ENCODE data around the gene TMEM106C. TPM values are rescaled to one million over a fixed set of nuclear protein-coding genes. Genes with fewer than 3 reads are reported as not detected.

TMEM106C gene
- total and polyA plus RNA-seq, 10 of the 15 experiments (the other 5 are each of a cell fraction or from before 2014, with no cell fraction given) = 90.2 to 280 (median 161) TPM

DNA sequence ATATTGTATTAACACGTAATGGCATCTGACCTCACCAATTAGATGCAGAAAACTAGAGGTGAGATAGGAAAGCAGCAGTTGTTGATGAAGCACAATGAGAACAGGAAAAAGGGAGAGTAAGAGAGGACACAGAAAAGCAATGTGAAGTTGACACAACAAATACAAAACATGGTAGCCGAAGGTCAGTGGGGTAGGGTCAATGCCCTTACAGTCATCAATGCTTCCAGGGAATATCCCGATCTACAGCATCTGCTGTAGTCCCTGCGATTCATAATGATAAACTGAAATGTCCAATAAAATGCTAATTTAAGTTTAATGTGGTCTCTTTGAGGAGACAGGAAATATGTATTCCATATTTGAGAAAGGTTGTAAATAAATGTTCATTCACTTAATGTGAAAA lies 43.8 kb downstream of the TMEM106C start:
- 57% methylated on average over 4 of the region's 4 CpGs for WGBS (ENCODE audit: insufficient coverage, insufficient replicate concordance, low lambda C conversion rate, missing lambda C conversion rate)
- H4K20me1 ChIP-seq (ENCODE audit: control insufficient read depth, insufficient read depth) = no peaks in the 10 kb centered on the region
- no peaks in the 10 kb centered on the region for H3K79me2 ChIP-seq (ENCODE audit: control insufficient read depth, insufficient read depth, low read length)
- RAD21 ChIA-PET (ENCODE audit: unreplicated experiment) = no interaction called here
- H3K27ac ChIP-seq (ENCODE audit: control insufficient read depth, insufficient read depth) = no peak overlapping the region
- ATAC-seq = no peak
- TF ChIP-seq, protein P1, sequence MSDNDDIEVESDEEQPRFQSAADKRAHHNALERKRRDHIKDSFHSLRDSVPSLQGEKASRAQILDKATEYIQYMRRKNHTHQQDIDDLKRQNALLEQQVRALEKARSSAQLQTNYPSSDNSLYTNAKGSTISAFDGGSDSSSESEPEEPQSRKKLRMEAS (IDR thresholded peaks at IDR 0.05; ENCODE audit: low read depth, low read length) = no peak
- TF ChIP-seq ASH2L (IDR thresholded peaks at IDR 0.05; ENCODE audit: borderline replicate concordance, low read depth) = no peak
- no peak for TF ChIP-seq CBX3 (IDR thresholded peaks at IDR 0.05; ENCODE audit: borderline replicate concordance, low read depth)
- TF ChIP-seq CEBPB (IDR thresholded peaks at IDR 0.05; ENCODE audit: borderline replicate concordance in 1 of 2, low read depth in 2 of 2, low read length in 2 of 2) = no peak
- no peak for TF ChIP-seq SMARCA5 (IDR thresholded peaks at IDR 0.05)
- no peak for TF ChIP-seq SIN3A (IDR thresholded peaks at IDR 0.05; ENCODE audit: low read depth, low read length)
- POLR2A ChIA-PET = no interaction called here
- H3K4me2 ChIP-seq (ENCODE audit: control insufficient read depth, insufficient read depth) = no peak overlapping the region
- no peaks in the 10 kb centered on the region for H3K4me1 ChIP-seq (ENCODE audit: control insufficient read depth, insufficient read depth, low read length)
- no peaks in the 10 kb centered on the region for H3K36me3 ChIP-seq (ENCODE audit: control insufficient read depth in 2 of 2, insufficient read depth in 2 of 2, low read length in 1 of 2)
- no peak for DNase-seq (ENCODE audit: low read depth, low spot score)
- CTCF ChIA-PET = interaction anchor here (1.5 kb wide), 1 partner anchor 191 kb away, joined by 3 read pairs; no protein-coding TSS in a partner anchor
- SMC1A ChIA-PET (ENCODE audit: uncharacterized antibody, unreplicated experiment) = no interaction called here
- no TSS peak for BruUV-seq (replicated peaks)
- no peak for FAIRE-seq
- H3K27me3 ChIP-seq (replicated peaks in 1 of 2; ENCODE audit: control insufficient read depth in 2 of 2, insufficient read depth in 2 of 2, low read length in 1 of 2) = peaks cover 18 to 22% of the 10 kb centered on the region in 2 experiments
- no peak overlapping the region for H3K4me3 ChIP-seq
- H3K9ac ChIP-seq (ENCODE audit: control insufficient read depth, insufficient read depth, low read length) = no peak overlapping the region
- in situ Hi-C loops (cut with MboI) = no loop called here
- no peak overlapping the region for H2AFZ ChIP-seq (ENCODE audit: control insufficient read depth, low read depth, low read length)
- H3K9me3 ChIP-seq (replicated peaks; ENCODE audit: control insufficient read depth, insufficient read depth, low read length) = no peaks in the 10 kb centered on the region
- intact Hi-C loops (cut with micrococcal nuclease; ENCODE audit: unreplicated experiment) = no loop called here

DNA sequence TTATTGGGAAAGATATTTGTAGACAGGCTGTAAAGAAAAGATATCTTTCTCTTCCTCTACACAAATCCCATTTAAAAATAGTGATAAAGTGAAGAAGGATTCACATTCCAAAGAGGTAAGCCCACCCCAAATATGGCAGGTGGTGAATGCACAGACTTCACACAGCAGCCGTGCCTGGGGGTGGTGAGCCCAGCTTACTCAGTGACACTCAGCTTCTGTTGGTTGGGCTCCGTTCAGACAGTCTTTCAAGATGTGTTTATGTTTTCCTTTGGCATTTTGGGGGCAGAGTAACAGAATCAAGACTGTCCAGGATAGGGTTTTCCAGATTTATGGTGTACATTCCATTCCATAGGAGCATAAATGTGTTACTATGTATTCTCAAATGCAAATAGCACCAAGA lies 45.0 kb downstream of the TMEM106C start:
- H3K4me1 ChIP-seq (ENCODE audit: control insufficient read depth, insufficient read depth, low read length) = no peaks in the 10 kb centered on the region
- H3K27ac ChIP-seq (ENCODE audit: control insufficient read depth, insufficient read depth) = no peak overlapping the region
- no peak for DNase-seq (ENCODE audit: low read depth, low spot score)
- no peaks in the 10 kb centered on the region for H3K79me2 ChIP-seq (ENCODE audit: control insufficient read depth, insufficient read depth, low read length)
- no peak overlapping the region for H3K9ac ChIP-seq (ENCODE audit: control insufficient read depth, insufficient read depth, low read length)
- ChIA-PET RAD21 (ENCODE audit: unreplicated experiment) (no interaction called here), CTCF (no interaction called here), SMC1A (ENCODE audit: uncharacterized antibody, unreplicated experiment) (no interaction called here), POLR2A (no interaction called here)
- H3K36me3 ChIP-seq (ENCODE audit: control insufficient read depth in 2 of 2, insufficient read depth in 2 of 2, low read length in 1 of 2) = no peaks in the 10 kb centered on the region
- no peak for ATAC-seq
- H4K20me1 ChIP-seq (ENCODE audit: control insufficient read depth, insufficient read depth) = no peaks in the 10 kb centered on the region
- H3K4me3 ChIP-seq = no peak overlapping the region
- in situ Hi-C loops (cut with MboI) (no loop called here), intact Hi-C loops (cut with micrococcal nuclease; ENCODE audit: unreplicated experiment) (no loop called here)
- no peak for FAIRE-seq
- 19% methylated on average over 2 of the region's 2 CpGs for WGBS (ENCODE audit: insufficient coverage, insufficient replicate concordance, low lambda C conversion rate, missing lambda C conversion rate)
- peaks cover 10 to 13% of the 10 kb centered on the region in 2 experiments for H3K27me3 ChIP-seq (replicated peaks in 1 of 2; ENCODE audit: control insufficient read depth in 2 of 2, insufficient read depth in 2 of 2, low read length in 1 of 2)
- BruUV-seq (replicated peaks) = no TSS peak
- H3K4me2 ChIP-seq (ENCODE audit: control insufficient read depth, insufficient read depth) = no peak overlapping the region
- no peak overlapping the region for H2AFZ ChIP-seq (ENCODE audit: control insufficient read depth, low read depth, low read length)
- H3K9me3 ChIP-seq (replicated peaks; ENCODE audit: control insufficient read depth, insufficient read depth, low read length) = no peaks in the 10 kb centered on the region
- TF ChIP-seq MYB (IDR thresholded peaks at IDR 0.05; ENCODE audit: borderline replicate concordance, low read depth, low read length) (no peak), MYC (IDR thresholded peaks at IDR 0.05; ENCODE audit: insufficient read depth, insufficient read length, insufficient replicate concordance, low read length, severe bottlenecking) (no peak), POLR2AphosphoS5 (IDR thresholded peaks at IDR 0.05; ENCODE audit: low read length) (no peak), RFX5 (IDR thresholded peaks at IDR 0.05; ENCODE audit: low read depth, low read length) (no peak), NRF1 (conservative IDR thresholded peaks at IDR 0.05; ENCODE audit: low read depth, low read length) (no peak)
- TF ChIP-seq, protein P2, sequence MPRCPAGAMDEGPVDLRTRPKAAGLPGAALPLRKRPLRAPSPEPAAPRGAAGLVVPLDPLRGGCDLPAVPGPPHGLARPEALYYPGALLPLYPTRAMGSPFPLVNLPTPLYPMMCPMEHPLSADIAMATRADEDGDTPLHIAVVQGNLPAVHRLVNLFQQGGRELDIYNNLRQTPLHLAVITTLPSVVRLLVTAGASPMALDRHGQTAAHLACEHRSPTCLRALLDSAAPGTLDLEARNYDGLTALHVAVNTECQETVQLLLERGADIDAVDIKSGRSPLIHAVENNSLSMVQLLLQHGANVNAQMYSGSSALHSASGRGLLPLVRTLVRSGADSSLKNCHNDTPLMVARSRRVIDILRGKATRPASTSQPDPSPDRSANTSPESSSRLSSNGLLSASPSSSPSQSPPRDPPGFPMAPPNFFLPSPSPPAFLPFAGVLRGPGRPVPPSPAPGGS (IDR thresholded peaks at IDR 0.05; ENCODE audit: borderline replicate concordance, insufficient read depth, low read depth, low read length, poor library complexity, severe bottlenecking) = no peak

All from GM12878 (cell line).